Breast epithelium (tissue), 3 donors: ENCODE results near the gene HDC.

Experiments
- CTCF ChIP-seq, 3 donors: fragments of 450-650 bp; IDR thresholded peaks; one replicate each; pipeline ENCODE4 v1.5.1; 2016 to 2017; ENCODE audit warnings: antibody characterized with exemption in 3 of 3, mild to moderate bottlenecking in 3 of 3, moderate library complexity in 3 of 3
- POLR2A ChIP-seq: fragments of 450-650 bp; IDR thresholded peaks from one replicate; pipeline ENCODE4 v1.6.1; 2016; ENCODE audit warnings: antibody characterized with exemption, mild to moderate bottlenecking, moderate library complexity
- POLR2AphosphoS5 ChIP-seq, 3 donors: sonication (generic); formaldehyde crosslinking; IDR thresholded peaks; one replicate each; pipeline ENCODE4 v1.6.1; 2017; ENCODE audit warnings: antibody characterized with exemption in 3 of 3

- TF ChIP-seq CTCF (IDR thresholded peaks at IDR 0.05) = no peak
- TF ChIP-seq POLR2AphosphoS5 (IDR thresholded peaks at IDR 0.05) = no peak
- TF ChIP-seq POLR2A = no peak
Observed at GRCh38 chr15:50219820-50220219, 45.7 kb downstream of the HDC start.
